ENCODE measurements around the gene SNRPE. TPM values are rescaled to one million over a fixed set of nuclear protein-coding genes. Genes with fewer than 3 reads are reported as not detected.

SNRPE gene
- total and polyA plus RNA-seq, 8 donors, result 25.5 to 67.9 (median 41.6) TPM

- no peak for FAIRE-seq
These were observed 51.7 kb downstream of the SNRPE start for GRCh38 chr1:203913073-203913521.

GRCh38 chr1:203914292-203914691 lies 52.9 kb downstream of the SNRPE start:
- H3K36me3 ChIP-seq, result no peaks in the 10 kb centered on the region
- no peaks in the 10 kb centered on the region for H3K27me3 ChIP-seq
- no peaks in the 10 kb centered on the region for H3K9me3 ChIP-seq
- DNase-seq (no peak), ATAC-seq (no peak), FAIRE-seq (no peak)
- intact Hi-C loops (cut with DNase I), result no loop called here
- no peak for TF ChIP-seq CTCF (IDR thresholded peaks at IDR 0.05)
- no peak overlapping the region for H3K27ac ChIP-seq
- WGBS, 2 donors, result 69 to 73% methylated on average over 3 of the region's 3 CpGs
- no peak overlapping the region for H3K4me3 ChIP-seq
- no peaks in the 10 kb centered on the region for H3K4me1 ChIP-seq

More at GRCh38 chr1:203913073-203913521, 51.7 kb downstream of the SNRPE start:
- intact Hi-C loops (cut with DNase I), result no loop called here
- DNase-seq (no peak), ATAC-seq (no peak)
- H3K4me1 ChIP-seq, result no peaks in the 10 kb centered on the region
- 55 to 69% methylated on average over 3 of the region's 3 CpGs for WGBS, 2 donors
- no peak for TF ChIP-seq CTCF (IDR thresholded peaks at IDR 0.05)
- no peaks in the 10 kb centered on the region for H3K9me3 ChIP-seq
- H3K36me3 ChIP-seq, result no peaks in the 10 kb centered on the region
- no peaks in the 10 kb centered on the region for H3K27me3 ChIP-seq
- H3K27ac ChIP-seq, result no peak overlapping the region
- H3K4me3 ChIP-seq, result no peak overlapping the region

GRCh38 chr1:203915811-203916210 lies 54.4 kb downstream of the SNRPE start:
- no peaks in the 10 kb centered on the region for H3K36me3 ChIP-seq
- DNase-seq (no peak), FAIRE-seq (no peak), ATAC-seq (no peak)
- no peaks in the 10 kb centered on the region for H3K27me3 ChIP-seq
- intact Hi-C loops (cut with DNase I), result no loop called here
- H3K9me3 ChIP-seq, result no peaks in the 10 kb centered on the region
- 68 to 86% methylated on average over 3 of the region's 3 CpGs for WGBS, 2 donors
- H3K4me1 ChIP-seq, result no peaks in the 10 kb centered on the region
- no peak for TF ChIP-seq CTCF (IDR thresholded peaks at IDR 0.05)
- no peak overlapping the region for H3K4me3 ChIP-seq
- H3K27ac ChIP-seq, result no peak overlapping the region

GRCh38 chr1:203916756-203917155 lies 55.4 kb downstream of the SNRPE start:
- FAIRE-seq, result no peak
- no peak for DNase-seq
- 54 to 81% methylated on average over 2 of the region's 2 CpGs for WGBS, 2 donors
- no peaks in the 10 kb centered on the region for H3K4me1 ChIP-seq
- no peak for TF ChIP-seq CTCF (IDR thresholded peaks at IDR 0.05)
- no peaks in the 10 kb centered on the region for H3K9me3 ChIP-seq
- ATAC-seq, result no peak
- no peaks in the 10 kb centered on the region for H3K27me3 ChIP-seq
- H3K36me3 ChIP-seq, result no peaks in the 10 kb centered on the region
- no peak overlapping the region for H3K4me3 ChIP-seq
- intact Hi-C loops (cut with DNase I), result no loop called here
- H3K27ac ChIP-seq, result no peak overlapping the region

Other genes with a start within 250 kb of the SNRPE start
- 10 to 100 TPM; 14.0 to 40.5 (median 15.0) TPM for gene ATP2B4, start 234.8 kb upstream of the SNRPE start, total RNA-seq
- gene ATP2B4, start 234.8 kb upstream of the SNRPE start, polyA plus RNA-seq, result 10 to 100 TPM; 13.8 to 19.3 TPM
- gene LAX1, start 96.4 kb upstream of the SNRPE start, total RNA-seq, result 1 to 10 TPM in 1 of 6 donors, under 1 TPM in 5; 0.09 to 1.0 (median 0.26) TPM
- under 1 TPM in 1 of 2 donors, not detected in 1; 0.08 TPM for gene LAX1, start 96.4 kb upstream of the SNRPE start, polyA plus RNA-seq
- 10 to 100 TPM in 3 of 6 donors, 1 to 10 TPM in 3; 7.0 to 20.2 (median 10.7) TPM for gene ZBED6, start 66.0 kb upstream of the SNRPE start, total RNA-seq
- 1 to 10 TPM; 1.1 to 1.3 TPM for gene ZBED6, start 66.0 kb upstream of the SNRPE start, polyA plus RNA-seq
- 10 to 100 TPM; 19.1 to 37.5 (median 27.8) TPM for gene ZC3H11A, start 66.0 kb upstream of the SNRPE start, total RNA-seq
- 10 to 100 TPM; 28.1 to 60.1 TPM for gene ZC3H11A, start 66.0 kb upstream of the SNRPE start, polyA plus RNA-seq
- gene SOX13, start 211.5 kb downstream of the SNRPE start, total RNA-seq, result 10 to 100 TPM; 12.0 to 27.2 (median 18.0) TPM
- gene SOX13, start 211.5 kb downstream of the SNRPE start, polyA plus RNA-seq, result 10 to 100 TPM; 16.9 to 17.1 TPM